HG02610 (cell line): ENCODE results near the gene SMARCB1.

Experiments
- ATAC-seq: cut with Tn5 transposase; IDR thresholded peaks from one replicate; pipeline ENCODE4 v1.9.1; 2021; ENCODE audit warnings: mild to moderate bottlenecking, moderate library complexity; ENCODE audit not compliant: unreplicated experiment

Gene SMARCB1

DNA sequence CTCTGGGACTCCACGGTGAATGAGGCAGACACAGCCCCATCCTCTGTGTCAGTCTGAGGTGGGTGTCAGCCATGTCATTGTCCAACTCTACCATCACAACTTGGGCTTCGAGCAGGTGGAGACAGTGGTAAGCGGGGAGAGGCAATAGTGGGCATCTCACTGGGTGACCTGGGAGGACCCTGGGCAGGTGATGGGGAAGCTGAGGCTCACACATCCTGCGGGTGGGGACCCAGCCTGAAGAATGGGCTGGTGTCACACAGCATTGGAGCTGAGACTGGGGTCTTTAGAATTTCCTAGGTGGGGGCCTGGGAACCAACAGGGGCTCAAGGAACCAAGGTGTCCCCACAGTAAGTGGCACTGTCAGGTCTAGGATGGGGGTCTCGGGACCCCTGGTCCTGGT, 7.0 kb upstream of the SMARCB1 start:
- ATAC-seq: no peak

DNA sequence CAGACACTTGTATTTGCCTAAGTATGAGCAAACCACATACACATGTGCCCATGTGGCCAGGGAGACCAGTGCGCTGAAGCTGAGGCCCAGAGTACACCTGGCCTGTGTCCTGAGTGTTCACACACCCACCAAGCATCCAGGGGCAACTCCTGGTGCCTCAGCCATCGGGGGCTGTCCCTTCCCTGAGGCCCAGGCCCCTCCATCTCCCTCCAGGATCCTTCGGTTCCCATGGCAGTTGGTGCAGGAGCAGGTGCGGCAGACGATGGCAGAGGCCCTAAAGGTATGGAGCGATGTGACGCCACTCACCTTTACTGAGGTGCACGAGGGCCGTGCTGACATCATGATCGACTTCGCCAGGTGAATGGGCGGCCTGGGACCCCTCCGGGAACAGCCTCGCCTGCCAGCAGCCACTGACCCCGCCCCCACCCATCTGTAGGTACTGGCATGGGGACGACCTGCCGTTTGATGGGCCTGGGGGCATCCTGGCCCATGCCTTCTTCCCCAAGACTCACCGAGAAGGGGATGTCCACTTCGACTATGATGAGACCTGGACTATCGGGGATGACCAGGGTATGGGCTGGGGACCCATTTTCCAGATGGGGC, 6.5 kb upstream of the SMARCB1 start:
- ATAC-seq: no peak

DNA sequence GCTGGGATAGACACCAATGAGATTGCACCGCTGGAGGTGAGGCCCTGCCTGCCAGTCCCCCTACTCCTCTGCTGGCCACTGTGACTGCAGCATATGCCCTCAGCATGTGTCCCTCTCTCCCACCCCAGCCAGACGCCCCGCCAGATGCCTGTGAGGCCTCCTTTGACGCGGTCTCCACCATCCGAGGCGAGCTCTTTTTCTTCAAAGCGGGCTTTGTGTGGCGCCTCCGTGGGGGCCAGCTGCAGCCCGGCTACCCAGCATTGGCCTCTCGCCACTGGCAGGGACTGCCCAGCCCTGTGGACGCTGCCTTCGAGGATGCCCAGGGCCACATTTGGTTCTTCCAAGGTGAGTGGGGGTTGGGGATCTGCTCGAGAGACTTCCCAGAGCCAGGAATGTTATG, 5.7 kb upstream of the SMARCB1 start:
- ATAC-seq: no peak

DNA sequence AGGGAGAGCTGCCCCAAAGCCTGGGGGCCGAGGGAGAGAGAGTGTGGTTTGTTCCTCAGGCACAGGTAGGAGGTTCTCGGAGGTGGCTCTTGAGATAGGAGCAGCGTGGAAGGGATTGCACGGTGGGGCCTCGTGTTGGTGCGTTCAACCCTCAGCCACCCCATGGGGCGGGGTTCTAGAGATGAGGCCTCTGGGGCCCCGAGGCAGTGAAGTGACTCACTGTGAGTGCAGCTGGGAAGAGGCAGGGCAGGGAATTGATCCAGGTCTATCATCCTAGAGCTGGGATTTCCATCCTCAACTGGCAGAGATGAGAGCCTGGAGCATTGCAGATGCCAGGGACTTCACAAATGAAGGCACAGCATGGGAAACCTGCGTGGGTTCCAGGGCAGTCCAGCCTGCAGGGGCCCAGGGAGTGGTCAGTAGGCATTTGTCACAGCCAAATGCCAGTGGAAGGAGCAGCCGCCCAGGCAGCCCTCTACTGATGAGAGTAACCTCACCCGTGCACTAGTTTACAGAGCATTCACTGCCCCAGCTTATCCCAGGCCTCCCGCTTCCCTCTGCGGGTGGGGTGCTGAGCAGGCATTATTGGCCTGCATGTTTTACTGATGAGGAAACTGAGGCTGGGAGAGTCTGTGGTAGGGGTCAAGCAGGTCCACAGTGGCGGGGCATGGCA, 5.1 kb upstream of the SMARCB1 start:
- ATAC-seq: no peak

DNA sequence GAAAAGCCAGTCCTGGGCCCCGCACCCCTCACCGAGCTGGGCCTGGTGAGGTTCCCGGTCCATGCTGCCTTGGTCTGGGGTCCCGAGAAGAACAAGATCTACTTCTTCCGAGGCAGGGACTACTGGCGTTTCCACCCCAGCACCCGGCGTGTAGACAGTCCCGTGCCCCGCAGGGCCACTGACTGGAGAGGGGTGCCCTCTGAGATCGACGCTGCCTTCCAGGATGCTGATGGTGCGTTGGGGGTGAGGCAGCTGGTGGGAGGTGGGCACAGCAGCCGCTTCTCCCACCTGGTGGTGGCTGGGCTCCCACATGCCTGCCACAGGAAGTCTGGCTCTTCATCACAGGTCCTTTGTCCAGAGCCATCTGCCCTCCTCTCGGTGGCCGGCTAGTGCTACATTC, 4.5 kb upstream of the SMARCB1 start:
- no peak for ATAC-seq

DNA sequence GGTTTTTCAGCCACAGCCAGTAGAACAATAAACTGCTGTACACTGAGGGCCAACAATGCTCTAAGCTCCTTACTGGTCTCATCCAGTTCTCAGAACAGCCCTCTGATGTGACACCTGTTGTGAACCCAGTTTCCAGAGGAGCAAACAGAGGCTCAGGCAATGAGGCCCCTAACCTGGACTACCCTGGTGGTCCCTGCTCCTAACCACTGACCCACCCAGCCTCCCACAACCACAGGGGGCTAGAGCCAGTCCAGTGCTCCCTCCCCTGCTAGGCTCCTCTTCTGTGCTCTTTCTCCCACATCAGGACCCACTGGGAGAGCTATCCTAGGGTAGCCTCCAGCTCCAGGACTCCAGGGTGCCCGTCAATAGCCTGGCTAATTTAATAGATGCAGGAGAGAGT, 4.1 kb upstream of the SMARCB1 start:
- ATAC-seq: no peak

DNA sequence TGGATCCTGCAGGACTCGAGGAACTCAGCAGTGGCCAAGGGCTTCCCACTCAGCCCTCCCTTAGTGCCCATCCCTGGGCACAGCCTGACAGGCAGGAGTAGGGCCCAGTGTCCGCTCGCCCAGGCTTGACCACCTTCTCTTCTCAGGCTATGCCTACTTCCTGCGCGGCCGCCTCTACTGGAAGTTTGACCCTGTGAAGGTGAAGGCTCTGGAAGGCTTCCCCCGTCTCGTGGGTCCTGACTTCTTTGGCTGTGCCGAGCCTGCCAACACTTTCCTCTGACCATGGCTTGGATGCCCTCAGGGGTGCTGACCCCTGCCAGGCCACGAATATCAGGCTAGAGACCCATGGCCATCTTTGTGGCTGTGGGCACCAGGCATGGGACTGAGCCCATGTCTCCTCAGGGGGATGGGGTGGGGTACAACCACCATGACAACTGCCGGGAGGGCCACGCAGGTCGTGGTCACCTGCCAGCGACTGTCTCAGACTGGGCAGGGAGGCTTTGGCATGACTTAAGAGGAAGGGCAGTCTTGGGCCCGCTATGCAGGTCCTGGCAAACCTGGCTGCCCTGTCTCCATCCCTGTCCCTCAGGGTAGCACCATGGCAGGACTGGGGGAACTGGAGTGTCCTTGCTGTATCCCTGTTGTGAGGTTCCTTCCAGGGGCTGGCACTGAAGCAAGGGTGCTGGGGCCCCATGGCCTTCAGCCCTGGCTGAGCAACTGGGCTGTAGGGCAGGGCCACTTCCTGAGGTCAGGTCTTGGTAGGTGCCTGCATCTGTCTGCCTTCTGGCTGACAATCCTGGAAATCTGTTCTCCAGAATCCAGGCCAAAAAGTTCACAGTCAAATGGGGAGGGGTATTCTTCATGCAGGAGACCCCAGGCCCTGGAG, 3.3 kb upstream of the SMARCB1 start:
- no peak for ATAC-seq

DNA sequence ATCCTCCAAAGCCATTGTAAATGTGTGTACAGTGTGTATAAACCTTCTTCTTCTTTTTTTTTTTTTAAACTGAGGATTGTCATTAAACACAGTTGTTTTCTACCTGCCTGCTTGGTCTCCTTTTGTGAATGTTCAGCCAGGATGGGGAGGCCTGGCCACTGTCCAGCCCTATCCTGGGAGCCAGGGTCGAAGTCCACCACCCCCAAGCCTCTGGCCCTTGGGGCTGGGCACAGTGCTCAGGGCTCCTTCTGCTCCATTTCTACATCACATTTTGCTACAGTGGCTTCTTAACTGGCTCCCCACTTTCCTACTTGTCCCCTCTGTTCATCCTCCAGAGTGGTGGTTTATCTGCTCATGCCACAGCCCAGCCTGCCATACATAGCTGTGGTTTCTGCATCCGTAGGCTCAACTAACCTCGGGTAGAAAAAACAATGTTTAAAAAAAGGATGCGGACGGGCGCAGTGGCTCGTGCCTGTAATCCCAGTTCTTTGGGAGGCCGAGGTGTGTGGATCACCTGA, 2.5 kb upstream of the SMARCB1 start:
- ATAC-seq: no peak

DNA sequence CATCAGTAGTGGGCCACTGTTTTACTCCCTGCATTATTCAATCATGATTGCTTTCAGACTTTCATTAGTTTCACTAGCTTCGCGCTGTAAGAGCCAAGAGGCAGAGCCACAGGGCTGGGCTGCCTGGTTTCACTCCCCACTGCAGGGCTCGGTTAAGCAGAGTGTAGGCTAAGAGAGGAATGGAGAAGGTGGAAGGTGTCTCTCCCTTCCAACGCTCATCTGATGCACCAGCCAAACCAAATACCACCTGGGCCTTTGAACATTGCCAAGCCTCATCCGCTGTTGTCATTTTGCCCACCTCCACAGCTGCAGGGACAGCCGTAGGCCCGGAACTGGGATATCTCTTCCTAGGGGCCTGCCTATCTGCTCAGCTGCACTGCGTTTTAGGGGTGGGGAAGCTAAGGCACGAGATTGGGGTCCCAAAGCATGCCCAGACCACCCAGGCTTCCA, 480 bp upstream of the SMARCB1 start:
- no peak for ATAC-seq

DNA sequence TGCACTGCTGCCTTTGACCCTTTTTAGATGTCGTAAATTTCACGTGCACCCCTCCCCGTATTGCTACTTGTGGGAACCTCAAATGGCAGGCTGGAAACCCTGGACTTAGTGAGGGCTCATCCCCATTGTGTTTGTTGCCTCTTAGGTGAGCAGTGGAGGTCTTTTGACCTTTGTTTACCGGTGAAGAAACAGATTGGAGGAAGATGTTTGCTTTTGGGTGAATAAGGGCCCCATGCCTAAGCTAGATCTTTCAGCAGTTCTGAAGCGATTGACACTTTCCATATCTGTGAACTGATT, 782 bp downstream of the SMARCB1 start:
- ATAC-seq: no peak

DNA sequence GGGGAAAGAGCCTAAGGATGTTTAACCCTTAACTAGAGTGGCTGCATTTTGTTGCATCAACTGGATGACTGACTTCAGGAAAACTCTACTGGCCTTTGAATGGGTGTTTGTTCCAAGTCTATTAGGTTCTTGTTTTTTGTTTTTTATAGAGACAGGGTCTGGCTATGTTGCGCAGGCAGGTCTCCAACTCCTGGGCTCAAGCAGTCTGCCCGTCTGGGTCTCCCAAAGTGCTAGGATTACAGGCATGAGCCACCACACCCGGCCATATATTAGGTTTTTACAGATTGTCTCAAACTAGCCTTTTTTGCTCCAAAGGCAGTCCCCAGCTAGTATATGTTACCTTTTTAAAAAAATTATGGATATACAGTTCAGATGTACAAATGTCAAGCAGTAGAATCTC, 1.1 kb downstream of the SMARCB1 start:
- no peak for ATAC-seq

DNA sequence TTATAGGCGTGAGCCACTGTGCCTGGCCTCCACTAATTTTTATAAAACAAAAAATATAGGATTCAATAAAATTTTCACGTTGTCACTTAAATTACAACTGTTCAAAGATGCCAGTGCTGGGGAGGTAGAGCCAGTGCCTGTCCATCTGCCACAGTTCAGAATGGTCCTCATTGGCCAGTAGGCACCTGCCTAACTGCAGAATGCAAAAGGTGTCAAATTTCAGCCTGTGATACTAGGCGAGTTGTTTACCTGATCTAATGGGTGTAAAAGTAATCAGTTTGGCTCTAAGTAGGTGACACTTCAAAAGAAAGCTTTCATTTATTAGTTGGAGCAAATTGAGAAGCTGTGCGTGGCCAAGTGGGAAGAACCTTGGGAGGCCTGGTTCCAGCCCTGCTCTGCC, 2.4 kb downstream of the SMARCB1 start:
- ATAC-seq: no peak

DNA sequence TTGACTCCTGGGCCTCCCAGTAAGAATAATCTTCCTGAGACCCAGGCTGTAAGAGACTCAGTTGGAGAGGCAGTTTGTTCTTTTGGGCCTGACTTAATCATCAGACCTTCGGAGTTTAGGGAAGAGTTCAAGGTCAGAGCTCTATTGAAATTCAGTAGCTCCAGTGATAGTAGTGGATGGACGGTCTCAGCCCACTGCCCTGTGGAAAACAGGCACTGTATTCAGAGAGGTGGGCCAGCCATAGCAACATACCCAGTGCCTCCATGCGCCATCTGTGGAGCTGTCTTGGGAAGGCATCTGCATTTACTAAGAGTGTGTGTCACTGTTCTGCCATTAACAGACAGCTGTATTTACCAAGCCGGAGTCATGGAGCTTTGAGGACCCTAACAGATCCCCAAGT, 2.9 kb downstream of the SMARCB1 start:
- ATAC-seq: no peak

DNA sequence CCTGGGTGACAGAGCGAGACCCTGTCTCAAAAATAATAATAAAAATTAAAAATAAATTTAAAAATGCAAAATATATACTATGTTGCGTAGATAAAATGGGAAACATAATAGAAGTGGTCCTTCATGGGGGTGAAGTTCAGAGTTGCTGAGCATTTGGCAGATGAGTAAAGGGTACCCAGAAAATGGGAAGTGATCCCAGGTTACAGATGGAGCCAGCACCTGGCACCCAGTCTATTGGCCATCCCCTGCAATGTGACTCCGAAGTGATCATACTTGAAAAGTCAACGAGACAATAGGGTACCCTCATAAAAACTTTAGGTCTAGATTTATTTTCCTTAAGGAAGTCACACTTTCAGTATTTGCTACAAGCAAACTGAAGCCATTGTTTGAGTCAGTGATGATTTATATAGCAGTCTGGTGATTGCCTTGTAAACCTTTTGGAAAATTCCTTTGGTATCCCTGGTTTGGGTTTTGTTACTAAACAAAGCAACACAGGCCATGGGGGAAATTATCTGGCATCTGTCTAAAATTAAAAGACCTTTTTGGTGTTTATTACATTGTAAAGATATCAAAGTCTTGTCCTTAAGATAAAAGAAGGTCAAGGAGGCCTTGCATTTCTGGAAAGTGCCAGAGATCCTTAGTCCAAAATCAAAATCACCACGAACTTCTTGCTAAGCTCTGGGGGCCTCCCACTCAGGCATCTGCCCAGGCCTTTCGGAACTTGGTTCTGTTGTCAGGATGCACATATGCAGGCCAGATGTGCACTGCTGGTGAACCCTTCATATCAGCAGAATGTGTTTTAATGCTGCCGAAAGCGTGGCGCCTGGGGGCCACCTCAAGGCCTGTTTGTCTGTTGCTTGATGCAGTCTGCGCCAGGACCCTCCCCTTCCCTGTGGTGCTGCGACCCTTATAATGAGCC, 4.3 kb downstream of the SMARCB1 start:
- no peak for ATAC-seq

DNA sequence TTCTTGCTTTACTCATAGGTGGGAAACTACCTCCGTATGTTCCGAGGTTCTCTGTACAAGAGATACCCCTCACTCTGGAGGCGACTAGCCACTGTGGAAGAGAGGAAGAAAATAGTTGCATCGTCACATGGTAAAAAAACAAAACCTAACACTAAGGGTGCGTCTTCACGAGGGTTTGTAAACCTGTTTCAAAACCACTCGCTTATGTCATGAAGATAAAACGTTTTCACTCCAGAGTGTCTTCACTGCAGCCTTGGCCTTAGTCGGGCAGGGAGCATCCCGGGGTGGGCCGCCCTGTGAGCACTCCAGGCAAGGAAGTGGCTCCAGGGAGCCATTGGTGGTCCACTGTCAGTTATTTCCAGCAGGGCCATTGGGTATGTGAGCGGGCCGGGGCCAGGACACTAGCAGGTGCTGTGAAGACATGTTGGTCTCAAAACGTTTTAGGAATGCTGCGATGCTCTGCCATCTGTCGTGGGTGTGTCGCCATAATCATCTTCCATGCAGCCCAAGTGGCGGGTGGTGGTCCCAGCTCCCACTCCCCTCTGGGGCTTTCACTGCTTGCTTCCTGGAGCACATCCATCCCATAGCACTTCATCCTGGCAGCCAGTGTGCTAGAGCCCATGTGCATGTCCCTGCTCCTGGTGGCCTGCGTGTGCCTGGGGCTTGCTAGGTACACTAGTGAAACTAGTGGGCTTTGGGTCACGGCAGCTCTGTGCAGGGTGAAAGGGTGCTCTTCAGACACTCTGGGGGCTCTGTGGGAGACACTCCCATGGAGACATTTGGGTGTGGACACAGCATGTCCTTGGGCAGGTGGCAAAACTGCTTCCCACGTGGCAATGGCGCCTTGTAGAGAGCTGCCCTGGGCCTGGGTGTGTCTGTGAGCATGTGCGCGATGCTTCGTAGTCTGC, 5.2 kb downstream of the SMARCB1 start:
- no peak for ATAC-seq

DNA sequence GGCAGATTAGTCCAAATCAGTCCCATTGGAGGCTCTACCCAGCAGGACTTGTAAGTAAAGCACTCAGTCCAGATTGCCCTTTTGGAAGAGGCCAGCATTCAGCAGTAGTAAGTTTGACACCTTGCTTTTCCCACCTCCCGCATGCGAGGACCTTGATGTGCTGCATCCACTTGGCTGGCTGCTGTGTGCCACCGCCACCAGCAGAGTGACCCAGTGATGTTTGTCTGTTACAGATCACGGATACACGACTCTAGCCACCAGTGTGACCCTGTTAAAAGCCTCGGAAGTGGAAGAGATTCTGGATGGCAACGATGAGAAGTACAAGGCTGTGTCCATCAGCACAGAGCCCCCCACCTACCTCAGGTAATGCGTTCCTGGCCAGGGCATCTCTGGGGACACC, 6.6 kb downstream of the SMARCB1 start:
- no peak for ATAC-seq

DNA sequence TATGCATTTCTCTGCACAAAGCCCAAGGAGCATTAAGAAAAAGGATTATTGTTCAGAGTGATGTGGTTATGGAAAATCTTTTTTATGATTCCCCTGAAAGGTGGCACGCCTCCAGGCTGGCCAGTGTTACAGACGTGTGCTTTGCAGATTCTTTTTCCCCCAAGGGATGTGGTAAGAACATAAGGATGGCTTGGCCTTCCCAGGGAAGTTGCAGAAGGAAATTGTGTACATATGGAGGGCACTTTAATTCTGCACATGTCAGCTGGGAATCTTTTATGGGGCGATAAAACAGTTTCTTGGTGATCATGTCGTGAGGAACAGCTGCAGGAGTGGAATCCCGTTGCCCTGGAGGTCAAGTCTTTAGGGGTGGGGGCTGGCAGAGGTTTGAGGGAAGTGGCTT, 9.7 kb downstream of the SMARCB1 start:
- no peak for ATAC-seq

DNA sequence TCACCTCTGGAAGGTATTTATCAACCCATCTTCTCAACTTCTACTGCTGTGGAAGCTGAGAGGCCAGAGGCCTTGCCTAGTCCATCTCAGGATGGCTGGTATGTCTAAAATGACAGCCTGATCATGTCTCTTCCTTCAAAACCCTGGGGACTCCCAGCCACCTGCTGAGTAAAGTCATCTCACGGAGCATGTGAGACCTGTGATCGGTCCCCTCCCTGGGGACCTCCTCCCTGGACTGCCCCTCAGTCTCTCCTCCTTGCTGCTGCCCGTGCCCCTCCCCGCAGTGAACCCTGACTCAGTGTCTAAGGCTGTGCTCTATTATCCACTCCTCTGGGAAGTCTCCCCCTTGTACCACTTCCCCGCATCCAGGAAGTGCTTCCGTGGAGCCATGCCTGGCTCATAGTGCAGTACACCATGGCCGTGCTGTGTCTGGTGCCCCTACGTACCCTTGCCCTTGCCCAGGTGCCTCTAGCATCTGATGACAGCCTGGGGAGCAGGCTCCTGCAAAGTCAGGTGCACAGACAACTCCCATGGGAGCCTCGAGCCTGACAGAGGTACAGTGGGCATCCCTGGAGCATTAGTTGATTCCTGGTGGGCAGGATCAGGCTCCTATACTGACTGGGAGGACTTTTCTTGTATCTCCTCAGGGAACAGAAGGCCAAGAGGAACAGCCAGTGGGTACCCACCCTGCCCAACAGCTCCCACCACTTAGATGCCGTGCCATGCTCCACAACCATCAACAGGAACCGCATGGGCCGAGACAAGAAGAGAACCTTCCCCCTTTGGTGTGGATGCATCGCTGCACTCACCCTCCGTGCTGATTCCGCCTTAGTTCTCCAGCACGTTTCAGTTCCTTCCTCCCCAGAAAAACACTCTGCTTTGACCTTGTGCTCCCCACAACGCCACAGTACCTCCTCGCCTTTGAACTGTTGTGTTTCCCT, 13.8 kb downstream of the SMARCB1 start:
- ATAC-seq: no peak
